HG02938 (cell line): ENCODE measurements around the gene TMSB10.

Experiments
- ATAC-seq: cut with Tn5 transposase; IDR thresholded peaks from one replicate; pipeline ENCODE4 v1.9.1; 2021; ENCODE audit warnings: mild to moderate bottlenecking, moderate library complexity; ENCODE audit not compliant: unreplicated experiment

Gene TMSB10

DNA sequence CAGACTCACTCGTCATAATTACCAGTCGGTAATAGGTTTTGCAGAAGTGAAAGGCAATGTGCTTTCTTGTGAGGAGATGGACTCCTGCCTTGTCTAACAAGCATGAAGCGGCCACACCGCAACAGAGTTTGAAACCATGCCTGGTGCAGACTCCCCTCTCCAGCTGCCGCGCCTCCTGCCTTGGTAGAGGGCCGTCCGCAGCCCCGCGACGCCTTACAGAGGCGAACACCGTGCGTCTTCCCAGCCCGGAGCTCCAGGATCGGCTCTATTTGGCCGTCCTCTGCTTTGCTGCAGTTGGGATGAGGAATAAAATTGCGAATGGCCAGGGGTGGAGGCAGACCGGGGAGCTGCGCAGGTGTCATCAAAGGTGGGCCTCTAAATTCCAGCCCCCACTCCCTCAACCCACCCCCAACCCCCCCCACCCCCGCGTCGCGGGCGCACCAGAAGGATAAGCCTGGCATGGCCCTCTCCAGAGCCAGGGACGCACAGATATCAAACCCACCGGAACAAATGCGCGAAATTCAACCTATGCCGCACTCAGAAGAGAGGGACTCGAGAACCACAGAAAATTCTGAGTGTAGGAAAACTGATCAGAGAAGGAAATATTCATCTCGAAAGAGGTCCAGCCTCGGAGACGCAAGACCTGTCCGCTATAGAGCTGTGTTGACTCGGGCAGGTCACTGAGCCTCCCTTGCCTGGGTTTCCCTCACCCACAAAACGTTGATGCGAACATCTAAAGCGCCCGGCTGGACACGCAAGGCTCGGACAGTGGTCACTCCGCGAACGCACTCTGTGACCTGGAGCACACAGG is 25.7 kb upstream of the TMSB10 start:
- peak; percentile 63 for ATAC-seq

DNA sequence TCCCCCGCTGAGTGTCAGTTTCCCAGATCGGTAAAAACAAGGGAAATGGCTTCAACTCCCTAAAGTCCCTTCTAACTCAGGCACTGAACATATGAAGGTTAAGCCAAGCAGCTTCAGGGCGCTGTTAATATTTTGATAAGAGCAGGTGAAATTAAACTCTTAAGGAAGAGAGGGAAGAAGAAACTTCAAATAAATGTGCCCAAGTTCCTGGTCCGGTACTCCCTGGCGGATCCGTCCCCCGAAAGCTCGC is 25.1 kb upstream of the TMSB10 start:
- ATAC-seq = no peak

DNA sequence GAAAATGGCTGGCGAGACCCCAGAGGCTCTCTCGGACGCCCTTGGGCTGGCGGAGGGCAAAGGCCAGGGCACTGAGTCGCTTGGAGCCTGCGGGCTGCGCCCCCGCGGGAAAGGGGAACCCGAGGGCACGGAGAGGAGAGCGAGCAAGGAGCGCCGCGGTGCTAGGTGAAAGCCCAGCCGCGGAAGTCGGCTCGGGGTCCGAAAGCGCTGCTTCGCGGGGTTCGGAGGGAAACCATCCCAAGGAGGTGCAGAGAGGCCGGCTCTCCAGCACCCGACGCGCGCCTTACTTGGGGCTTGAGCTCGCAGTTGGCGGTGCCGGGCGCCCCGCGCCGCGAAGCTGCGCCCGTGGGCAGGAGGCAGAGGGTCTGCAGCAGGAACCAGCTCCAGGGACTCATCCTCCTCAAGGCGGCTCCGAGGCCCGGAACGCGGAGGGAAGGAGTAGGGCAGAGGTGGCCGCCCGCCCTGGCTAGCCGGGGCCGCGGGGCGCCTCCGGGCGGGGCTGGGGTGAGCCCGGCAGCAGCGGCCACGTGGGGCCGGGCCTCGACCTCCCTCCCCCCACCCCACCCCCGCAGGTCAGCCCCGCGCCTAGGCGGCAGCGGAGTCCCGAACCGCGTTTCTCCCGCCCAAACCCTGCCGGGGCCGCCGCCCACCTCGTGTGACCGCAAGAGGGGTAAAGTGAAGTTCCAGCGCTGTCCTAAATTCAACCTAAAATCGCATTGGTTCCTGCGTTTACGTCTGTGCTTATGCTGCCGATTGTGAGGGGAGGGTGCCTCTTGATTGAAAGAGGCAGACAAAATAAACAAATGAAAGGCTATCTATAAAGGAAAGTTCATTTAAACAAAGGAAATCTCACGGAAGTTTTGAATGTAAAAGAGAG is 24.6 kb upstream of the TMSB10 start, which contains the start of gene TRABD2A:
TRABD2A (minus strand) TSS at position 440 of the 877 bp plus-strand sequence; CDS start at position 395, 45 bp downstream.
- no peak for ATAC-seq

DNA sequence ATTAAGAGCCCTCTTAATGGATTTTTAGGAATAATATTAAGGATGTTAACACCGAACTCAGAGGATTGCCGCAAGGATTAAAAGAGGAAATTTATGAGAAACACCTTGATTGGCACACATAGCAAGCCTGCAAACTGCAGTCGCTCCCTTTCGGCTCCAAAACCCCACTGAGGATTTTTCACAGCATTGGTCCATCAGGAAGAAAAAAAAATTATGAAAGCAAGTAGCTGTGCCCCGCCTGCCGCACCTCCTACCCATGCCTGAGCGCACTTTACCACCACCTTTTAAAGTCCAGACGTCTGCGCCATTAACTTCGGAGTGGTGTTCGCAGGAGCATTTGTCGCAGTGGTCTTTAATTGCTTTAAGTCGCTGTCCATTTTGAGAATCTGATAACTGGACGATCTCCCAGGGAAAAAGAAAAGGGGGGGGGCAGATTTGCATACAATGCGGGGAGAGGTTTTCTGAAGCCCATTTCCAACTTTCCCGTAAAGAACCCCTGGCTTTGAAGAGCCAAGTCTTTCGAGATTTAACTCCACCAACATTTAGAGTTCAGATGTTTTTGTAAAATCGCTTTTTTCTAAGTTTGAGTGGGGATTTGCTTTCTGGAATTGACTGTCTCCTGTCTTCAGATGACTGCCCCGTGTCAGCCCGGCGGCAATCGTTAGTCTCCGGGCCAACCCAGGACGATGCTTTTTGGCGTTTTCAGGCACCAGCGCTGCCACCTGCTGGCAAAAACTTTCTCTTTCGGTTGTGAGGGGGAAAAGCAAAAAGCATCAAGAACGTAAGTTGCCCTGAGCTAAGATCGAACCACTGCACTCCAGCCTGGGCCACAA is 23.7 kb upstream of the TMSB10 start:
- ATAC-seq = peak; percentile 63

DNA sequence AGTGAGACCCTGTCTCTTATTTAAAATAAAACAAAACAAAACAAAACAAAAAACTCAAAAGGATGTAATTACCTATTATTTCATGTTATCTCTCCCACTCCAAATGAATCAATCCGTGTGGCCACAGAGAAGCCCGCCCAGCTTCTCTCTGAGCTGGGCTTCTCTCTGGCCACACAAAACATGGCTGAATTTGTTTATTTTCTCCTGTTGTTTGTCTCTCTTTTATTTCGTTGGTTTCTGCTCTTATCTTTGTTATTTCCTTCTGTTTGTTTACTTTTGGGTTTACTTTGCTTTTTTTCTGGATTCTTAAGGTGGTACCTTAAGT is 23.1 kb upstream of the TMSB10 start:
- ATAC-seq = no peak

DNA sequence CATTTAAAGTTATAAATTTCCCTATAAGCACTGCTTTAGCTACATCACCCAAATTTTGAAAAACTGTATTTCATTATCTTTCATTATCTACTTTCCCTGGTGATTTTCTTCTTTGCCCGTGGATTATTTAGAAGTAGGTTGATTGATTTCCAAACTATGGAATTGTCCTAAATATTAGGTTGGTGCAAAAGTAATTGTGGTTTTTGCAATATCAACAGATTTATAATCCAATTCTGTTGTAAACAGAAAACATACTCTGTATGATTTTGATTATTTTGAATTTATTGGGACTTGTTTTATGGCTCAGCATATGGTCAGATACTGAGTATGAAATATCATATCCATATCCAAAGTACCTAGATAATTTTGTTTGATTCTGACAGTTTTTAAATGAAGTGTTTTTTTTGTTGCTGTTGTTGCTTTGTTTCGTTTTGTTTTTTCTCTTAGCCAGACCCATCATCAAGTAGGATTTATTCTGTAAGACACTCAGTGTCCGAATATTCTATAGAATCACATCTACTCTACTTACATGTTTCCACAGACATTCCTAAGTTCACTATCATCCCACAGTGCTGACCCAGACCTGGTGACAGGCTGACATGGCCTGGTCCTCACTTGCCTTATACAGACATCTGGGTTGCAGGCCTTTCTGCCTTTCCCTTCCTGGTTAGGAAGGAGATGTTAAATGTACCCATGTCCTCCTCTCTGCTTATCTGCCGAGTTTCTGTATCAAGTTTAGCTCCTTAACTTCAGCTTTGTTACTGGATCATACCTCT is 22.5 kb upstream of the TMSB10 start:
- no peak for ATAC-seq

DNA sequence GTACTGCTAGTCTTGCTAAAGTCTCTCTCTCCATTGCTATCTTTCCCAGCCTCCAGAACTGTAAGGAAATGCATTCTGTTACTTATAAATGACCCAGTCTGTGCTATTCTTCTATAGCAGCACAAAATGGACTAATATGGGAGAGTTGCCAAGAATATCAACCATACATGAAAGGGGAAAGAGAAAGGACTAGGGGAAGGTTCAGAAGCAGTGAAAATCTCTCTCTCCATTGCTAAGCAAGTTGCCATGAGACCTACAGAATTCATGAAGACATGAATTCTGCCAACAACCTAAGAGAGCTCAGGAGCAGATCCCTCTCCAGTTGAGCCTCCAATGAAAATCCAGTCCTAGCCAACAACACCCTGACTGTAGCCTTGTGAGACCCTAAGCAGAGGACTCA is 21.0 kb upstream of the TMSB10 start:
- ATAC-seq = no peak

DNA sequence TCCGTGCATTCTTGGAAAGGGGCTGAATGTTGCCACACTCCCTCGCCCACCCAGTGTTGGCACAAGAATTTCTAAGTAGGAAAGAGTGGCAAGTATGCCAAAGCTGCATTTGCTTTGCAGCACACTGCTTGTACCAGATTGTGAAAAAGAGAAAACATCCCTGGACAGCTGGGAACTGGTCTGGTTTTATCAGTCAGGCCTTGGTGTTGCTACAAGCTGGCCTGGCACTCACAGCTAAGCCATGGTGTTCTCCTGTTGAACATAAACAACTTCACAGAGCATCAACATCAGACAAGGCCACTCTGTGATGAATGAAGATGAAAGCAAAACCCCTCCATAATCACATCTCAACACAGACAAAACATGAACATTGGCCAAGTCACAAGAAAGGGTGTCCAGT is 20.3 kb upstream of the TMSB10 start:
- ATAC-seq = no peak

DNA sequence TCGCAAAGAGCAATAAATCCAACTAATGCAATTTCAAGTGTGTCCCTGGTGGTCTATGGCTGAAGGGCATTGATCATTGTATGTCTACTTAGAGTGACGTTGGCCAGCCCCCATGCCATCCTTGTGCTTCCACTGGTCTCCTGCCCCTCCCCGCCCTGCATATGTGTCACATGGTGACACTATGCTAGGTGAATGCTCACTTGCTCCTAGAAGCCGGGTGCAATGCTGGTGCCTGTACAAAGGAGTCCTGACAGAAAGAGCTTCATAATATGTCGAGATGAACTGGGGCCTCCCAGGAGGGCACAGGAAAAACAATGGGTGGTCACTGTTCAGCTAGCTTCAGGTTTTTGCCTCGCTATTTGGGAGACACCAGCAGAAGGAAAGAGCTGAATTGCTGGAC is 18.7 kb upstream of the TMSB10 start:
- ATAC-seq = no peak

DNA sequence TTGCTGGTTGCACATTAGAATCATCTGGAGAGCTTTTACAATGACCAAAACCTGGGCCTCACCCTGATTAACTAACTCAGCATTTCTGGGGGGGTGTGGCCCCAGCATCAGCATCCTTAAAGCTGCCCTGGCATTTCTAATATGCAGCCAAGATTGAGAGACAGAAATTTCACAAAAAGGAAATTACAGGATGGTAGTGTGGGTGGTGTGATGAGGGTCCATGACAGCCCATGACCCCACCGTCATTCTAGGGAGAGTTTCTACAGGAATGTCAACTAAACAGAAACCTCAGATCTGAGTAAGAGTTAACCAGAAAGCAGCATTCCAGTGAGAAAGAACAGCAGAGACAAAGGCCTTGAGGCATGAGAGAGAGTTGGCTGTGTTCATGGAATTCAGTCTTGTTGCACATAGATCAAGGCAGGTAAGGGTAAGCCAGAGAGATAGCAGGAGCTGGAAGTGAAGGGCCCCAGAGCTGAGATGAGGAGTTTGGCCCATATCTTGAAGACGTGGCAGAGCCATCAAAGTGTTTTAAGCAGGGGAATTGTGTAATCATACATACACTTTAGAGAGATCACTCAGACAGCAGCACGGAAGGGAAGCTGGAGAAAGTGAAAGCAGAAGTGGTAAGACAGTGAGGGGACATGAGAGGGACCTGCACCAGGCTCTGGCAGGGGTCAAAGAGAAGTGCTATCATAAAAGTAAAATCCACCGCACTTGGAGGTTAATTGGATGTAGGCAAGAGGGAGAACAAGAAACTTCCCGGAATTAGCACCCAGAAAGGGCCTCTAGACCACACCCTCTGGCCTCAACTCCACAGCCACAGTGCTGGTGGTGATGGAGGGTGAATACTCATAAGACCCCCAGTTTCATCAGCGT is 16.8 kb upstream of the TMSB10 start:
- ATAC-seq = peak; percentile 98

DNA sequence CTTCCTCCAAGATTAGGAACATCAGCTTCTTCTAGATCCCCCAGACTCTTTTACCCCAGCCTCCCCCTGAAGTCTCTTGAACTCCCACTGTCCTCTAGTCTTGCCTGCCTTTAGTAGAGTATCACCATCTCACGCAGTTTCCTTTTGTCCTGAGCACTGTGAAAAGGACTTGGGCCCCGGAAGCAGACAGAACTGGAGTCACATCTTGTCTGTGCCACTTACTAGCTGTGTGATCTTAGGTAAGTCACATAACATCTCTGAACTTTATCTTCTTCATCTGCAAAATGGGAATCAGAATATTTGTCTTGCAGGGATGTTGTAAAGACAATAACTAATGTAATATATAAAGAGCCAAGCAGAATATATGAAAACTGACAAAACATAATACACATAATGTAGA is 16.1 kb upstream of the TMSB10 start:
- no peak for ATAC-seq

DNA sequence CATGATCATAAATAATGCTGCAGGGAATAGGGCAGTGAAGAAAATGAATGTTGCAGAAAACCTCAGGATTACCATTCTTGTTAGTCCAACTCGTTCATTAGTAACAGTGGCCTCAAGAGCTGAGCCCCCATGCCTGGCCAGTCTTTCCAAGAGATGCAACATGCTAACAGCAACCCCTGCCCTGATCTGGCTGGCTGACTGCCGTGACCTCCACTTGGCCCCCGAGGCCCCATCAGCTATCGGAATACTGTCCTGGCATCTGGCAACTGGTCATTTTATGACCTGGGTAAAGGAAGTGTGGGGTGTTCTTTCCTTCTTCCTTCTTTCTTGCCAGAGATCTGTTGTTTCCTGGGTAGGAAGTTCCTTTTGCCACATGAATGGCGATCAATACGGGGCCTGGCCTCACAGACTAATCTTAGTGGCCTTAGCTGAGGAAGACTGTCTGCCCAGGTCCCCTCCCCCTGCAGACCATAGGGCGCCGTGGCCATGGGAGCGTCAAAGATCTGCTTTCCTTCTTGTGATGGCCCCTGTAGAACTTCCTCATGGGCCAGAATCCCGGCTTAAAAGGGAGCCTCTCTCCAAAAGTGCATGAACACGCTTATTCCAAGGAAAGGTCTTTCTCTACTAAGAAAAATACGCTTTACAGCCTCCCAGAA is 14.0 kb upstream of the TMSB10 start:
- ATAC-seq = no peak

DNA sequence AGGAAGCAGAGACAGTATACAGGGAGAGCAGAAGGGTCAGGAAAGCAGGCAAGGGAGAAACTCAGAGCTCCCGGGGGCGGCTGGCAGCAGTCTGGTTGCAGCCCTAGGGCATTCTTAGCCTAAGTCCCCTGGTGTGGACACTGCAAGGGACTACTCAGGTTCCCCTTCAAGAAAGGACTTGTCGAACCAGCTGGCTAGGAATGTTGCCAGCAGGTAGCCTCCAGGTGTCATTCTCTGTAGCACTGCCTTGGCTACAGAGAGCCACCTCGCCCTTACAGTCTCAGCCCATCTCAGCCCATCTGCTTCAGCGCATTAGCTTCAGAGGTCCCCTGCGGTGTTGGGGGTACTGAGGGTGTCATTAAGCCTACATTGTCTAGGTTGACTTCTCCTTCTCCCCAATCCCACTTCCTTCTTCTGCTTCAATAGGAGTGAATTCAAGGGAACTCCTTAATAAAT is 11.3 kb upstream of the TMSB10 start:
- ATAC-seq = no peak

DNA sequence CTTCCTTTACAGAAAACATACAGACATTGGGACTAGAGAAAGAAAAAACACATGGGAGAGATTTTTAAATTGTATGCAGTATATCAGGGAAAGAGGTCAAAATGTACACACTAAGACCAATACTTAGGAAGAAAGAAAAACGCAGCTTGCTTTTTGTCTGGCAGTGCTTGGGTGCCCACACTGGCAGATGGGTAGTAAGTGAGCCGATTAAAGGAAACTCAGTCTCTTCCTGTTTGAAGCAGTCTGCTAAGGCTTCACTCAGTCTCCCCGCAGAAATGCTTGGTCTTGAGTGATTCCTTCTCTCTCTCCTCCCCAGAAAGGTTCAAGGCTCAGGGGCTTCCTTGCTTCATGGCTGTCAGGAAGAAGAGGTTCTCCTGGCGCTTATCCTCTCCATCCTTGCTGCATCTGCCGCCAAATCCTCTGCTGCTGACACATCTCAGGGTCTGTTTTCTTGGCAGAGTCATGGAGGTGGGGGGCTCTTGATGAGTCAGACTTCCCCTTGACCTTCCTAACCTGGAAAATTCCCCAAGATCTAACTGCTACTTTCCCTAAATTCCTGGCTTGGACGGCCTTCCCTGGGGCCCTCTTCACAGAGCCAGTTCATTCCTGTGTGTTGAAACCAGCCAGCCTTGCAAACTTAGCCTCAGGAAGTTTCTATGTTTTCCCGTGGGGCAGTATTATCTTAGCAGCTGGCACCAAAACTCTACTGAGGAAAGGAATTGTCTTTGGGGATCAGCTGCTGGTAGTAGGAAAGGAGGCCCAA is 10.5 kb upstream of the TMSB10 start:
- ATAC-seq = no peak

DNA sequence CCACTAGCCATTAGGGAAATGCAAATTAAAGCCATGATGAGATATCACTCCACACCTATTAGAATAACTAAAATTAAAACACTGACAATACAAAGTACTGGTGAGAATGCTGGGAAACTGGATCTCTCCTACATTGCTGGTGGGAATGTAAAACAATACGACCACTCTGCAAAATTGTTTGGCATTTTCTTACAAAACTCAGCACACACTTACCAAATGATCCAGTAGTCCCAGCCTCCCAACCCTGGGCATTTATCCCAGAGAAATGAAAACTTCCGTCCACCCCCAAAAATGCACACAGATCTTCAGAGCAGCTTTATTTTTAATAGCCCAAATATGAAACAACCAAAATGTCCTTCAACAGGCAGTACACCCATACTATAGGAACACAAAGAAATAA is 8.9 kb upstream of the TMSB10 start:
- no peak for ATAC-seq

DNA sequence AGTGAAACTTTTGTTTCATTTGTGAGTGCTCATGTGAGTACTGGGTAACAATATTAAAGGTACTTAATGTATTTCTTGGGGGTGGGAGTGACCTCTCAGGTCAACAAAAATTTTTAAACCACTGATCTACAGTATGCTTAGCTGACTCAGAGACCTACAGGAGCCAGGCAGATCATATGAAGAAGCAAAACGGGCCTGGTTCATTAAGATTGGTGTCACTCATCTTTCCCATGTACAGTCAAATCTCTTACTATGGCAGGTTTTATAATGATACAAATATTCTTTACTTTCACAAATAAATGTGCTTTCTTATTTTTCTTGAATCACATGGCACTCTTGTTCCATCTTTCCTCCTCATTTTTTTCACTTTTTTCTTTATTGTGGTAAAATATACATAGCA is 7.7 kb upstream of the TMSB10 start:
- ATAC-seq = no peak

DNA sequence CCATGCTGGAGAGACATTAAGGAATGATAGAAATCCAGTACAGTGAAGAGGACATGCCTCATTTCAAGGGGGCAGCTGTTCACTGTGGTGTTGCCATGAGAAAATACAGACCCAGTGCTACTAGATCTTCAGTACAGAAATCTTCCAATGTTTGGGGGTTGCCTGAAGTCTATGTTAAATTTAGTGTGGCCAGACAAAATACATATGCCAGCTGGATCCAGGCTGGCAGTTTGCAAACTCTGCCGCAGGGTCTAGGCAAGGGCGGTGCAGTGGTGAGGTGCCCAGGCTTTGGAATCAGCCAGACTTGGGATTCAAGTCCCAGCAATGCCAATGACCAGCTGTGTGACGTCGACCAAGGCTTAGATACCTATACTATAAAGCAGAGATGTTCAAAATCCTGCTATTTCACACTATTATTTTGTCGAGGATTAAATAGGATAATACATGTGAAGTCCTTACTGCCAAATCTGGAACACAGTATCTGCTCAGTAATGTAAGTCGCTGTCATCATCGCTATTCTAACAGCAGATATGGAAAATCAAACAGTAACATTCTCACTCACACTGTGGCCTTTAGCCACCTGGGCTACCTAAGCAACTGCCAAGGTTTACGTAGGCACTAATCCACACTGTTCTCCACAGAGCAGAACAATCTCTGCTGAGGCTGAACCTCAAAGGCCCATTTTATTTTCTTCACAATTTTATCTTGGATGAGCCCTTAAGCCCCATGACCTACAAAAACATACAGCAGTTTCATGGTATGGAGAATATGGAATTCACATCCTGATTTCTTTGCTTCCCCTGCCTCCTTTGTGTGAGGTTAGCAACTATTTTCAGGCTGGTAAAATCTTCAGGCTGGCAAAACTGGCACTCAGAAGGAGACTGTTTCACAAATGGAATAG is 5.9 kb upstream of the TMSB10 start:
- ATAC-seq = no peak

DNA sequence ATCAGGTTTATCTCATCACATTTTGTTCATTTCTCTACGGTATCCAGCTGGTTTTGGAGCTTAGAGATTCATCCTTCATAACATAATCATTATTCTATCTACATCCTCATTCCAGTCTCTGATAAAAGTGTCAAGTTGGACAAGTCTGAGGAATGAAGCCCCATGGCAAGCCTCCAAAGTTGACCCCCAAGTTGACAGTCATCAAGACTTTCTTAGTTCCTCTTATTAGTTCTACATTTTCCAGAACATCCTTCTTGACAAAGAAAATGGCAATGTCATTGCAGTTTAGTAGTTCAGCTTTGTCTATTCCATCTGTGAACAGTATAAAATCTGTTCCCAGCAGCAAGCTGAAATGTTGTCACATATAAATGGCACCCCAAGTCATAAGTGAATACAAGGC is 4.5 kb upstream of the TMSB10 start:
- no peak for ATAC-seq
